PC-9 (cell line): Measurements from ENCODE around the gene AGBL5.

Source experiments
- CTCF ChIP-seq: fragments of 200-600 bp; sonication (generic); conservative IDR thresholded peaks from 2 replicates; pipeline ENCODE4 v1.6.1; 2017; ENCODE audit warnings: mixed run types, antibody characterized with exemption, mild to moderate bottlenecking, moderate library complexity
- EZH2 ChIP-seq: fragments of 200-600 bp; sonication (generic); IDR thresholded peaks from 2 replicates; pipeline ENCODE4 v1.8.0; 2017; ENCODE audit warnings: antibody characterized with exemption, low read depth

GRCh38 chr2:27083410-27084296 is 32.2 kb downstream of the AGBL5 start:
- TF ChIP-seq EZH2 (no peak), CTCF (no peak)
